ENCODE results near the gene DNLZ.

Gene DNLZ

GRCh38 chr9:136364942-136365774, 1.6 kb upstream of the DNLZ start:
- peak overlapping the region; percentile 85; the same call in 1 of the 2 replicates for H3K9ac ChIP-seq (ENCODE audit: low read depth, low read length)
- no peaks in the 10 kb centered on the region for H3K36me3 ChIP-seq (ENCODE audit: insufficient read depth, low read length)
- H3K9me3 ChIP-seq (ENCODE audit: control insufficient read depth, insufficient read depth, low read length) = no peaks in the 10 kb centered on the region
- H3K4me1 ChIP-seq (ENCODE audit: insufficient read depth, low read length) = peaks cover 4% of the 10 kb centered on the region; the same call in 1 of the 2 replicates

GRCh38 chr9:136363949-136364748, 605 bp upstream of the DNLZ start:
- Histone ChIP-seq H3K36me3 (ENCODE audit: insufficient read depth, low read length) (no peaks in the 10 kb centered on the region), H3K9ac (ENCODE audit: low read depth, low read length) (peak overlapping the region; percentile 85; the same call in 1 of the 2 replicates), H3K9me3 (ENCODE audit: control insufficient read depth, insufficient read depth, low read length) (no peaks in the 10 kb centered on the region), H3K4me1 (ENCODE audit: insufficient read depth, low read length) (peaks cover 4% of the 10 kb centered on the region; the same call in 1 of the 2 replicates)

GRCh38 chr9:136362450-136362784, 1.1 kb downstream of the DNLZ start:
- Histone ChIP-seq H3K9ac (ENCODE audit: low read depth, low read length) (no peak overlapping the region), H3K36me3 (ENCODE audit: insufficient read depth, low read length) (no peaks in the 10 kb centered on the region), H3K4me1 (ENCODE audit: insufficient read depth, low read length) (peaks cover 4% of the 10 kb centered on the region; the same call in 1 of the 2 replicates), H3K9me3 (ENCODE audit: control insufficient read depth, insufficient read depth, low read length) (no peaks in the 10 kb centered on the region)

GRCh38 chr9:136361754-136362449, 1.6 kb downstream of the DNLZ start:
- H3K9me3 ChIP-seq (ENCODE audit: control insufficient read depth, insufficient read depth, low read length) = no peaks in the 10 kb centered on the region
- H3K36me3 ChIP-seq (ENCODE audit: insufficient read depth, low read length) = no peaks in the 10 kb centered on the region
- peaks cover 4% of the 10 kb centered on the region; the same call in 1 of the 2 replicates for H3K4me1 ChIP-seq (ENCODE audit: insufficient read depth, low read length)
- H3K9ac ChIP-seq (ENCODE audit: low read depth, low read length) = no peak overlapping the region

GRCh38 chr9:136361047-136361753, 2.3 kb downstream of the DNLZ start:
- no peak overlapping the region for H3K9ac ChIP-seq (ENCODE audit: low read depth, low read length)
- H3K9me3 ChIP-seq (ENCODE audit: control insufficient read depth, insufficient read depth, low read length) = no peaks in the 10 kb centered on the region
- H3K36me3 ChIP-seq (ENCODE audit: insufficient read depth, low read length) = no peaks in the 10 kb centered on the region; the same call in 1 of the 2 replicates
- H3K4me1 ChIP-seq (ENCODE audit: insufficient read depth, low read length) = peaks cover 4% of the 10 kb centered on the region; the same call in 1 of the 2 replicates

- Histone ChIP-seq H3K9ac (ENCODE audit: low read depth, low read length) (no peak overlapping the region), H3K9me3 (ENCODE audit: control insufficient read depth, insufficient read depth, low read length) (no peaks in the 10 kb centered on the region), H3K36me3 (ENCODE audit: insufficient read depth, low read length) (no peaks in the 10 kb centered on the region; the same call in 1 of the 2 replicates), H3K4me1 (ENCODE audit: insufficient read depth, low read length) (peaks cover 4% of the 10 kb centered on the region; the same call in 1 of the 2 replicates)
These were observed 3.5 kb downstream of the DNLZ start for GRCh38 chr9:136359774-136360718.

- Histone ChIP-seq H3K4me1 (ENCODE audit: insufficient read depth, low read length) (peaks cover 4% of the 10 kb centered on the region; the same call in 1 of the 2 replicates), H3K9me3 (ENCODE audit: control insufficient read depth, insufficient read depth, low read length) (no peaks in the 10 kb centered on the region), H3K9ac (ENCODE audit: low read depth, low read length) (no peak overlapping the region), H3K36me3 (ENCODE audit: insufficient read depth, low read length) (no peaks in the 10 kb centered on the region; the same call in 1 of the 2 replicates)
These were observed 4.7 kb downstream of the DNLZ start for GRCh38 chr9:136358888-136359287.

- H3K4me1 ChIP-seq (ENCODE audit: insufficient read depth, low read length) = peaks cover 4% of the 10 kb centered on the region; the same call in 1 of the 2 replicates
- no peak overlapping the region for H3K9ac ChIP-seq (ENCODE audit: low read depth, low read length)
- H3K36me3 ChIP-seq (ENCODE audit: insufficient read depth, low read length) = no peaks in the 10 kb centered on the region; the same call in 1 of the 2 replicates
- no peaks in the 10 kb centered on the region for H3K9me3 ChIP-seq (ENCODE audit: control insufficient read depth, insufficient read depth, low read length)
These were observed 5.5 kb downstream of the DNLZ start for GRCh38 chr9:136358016-136358415.

- no peaks in the 10 kb centered on the region; the same call in 1 of the 2 replicates for H3K36me3 ChIP-seq (ENCODE audit: insufficient read depth, low read length)
- no peaks in the 10 kb centered on the region for H3K9me3 ChIP-seq (ENCODE audit: control insufficient read depth, insufficient read depth, low read length)
- H3K4me1 ChIP-seq (ENCODE audit: insufficient read depth, low read length) = no peaks in the 10 kb centered on the region
- no peak overlapping the region for H3K9ac ChIP-seq (ENCODE audit: low read depth, low read length)
These were observed 6.3 kb downstream of the DNLZ start for GRCh38 chr9:136357202-136357725.

GRCh38 chr9:136355616-136356557, 7.7 kb downstream of the DNLZ start:
- Histone ChIP-seq H3K9ac (ENCODE audit: low read depth, low read length) (no peak overlapping the region), H3K36me3 (ENCODE audit: insufficient read depth, low read length) (no peaks in the 10 kb centered on the region; the same call in 1 of the 2 replicates), H3K4me1 (ENCODE audit: insufficient read depth, low read length) (no peaks in the 10 kb centered on the region), H3K9me3 (ENCODE audit: control insufficient read depth, insufficient read depth, low read length) (no peaks in the 10 kb centered on the region)

- Histone ChIP-seq H3K4me1 (ENCODE audit: insufficient read depth, low read length) (no peaks in the 10 kb centered on the region), H3K9ac (ENCODE audit: low read depth, low read length) (no peak overlapping the region), H3K36me3 (ENCODE audit: insufficient read depth, low read length) (no peaks in the 10 kb centered on the region; the same call in 1 of the 2 replicates), H3K9me3 (ENCODE audit: control insufficient read depth, insufficient read depth, low read length) (no peaks in the 10 kb centered on the region)
These were observed 8.9 kb downstream of the DNLZ start for GRCh38 chr9:136354592-136355085.

Measured in ES-I3 (cell line).